HG03159 (cell line): ENCODE data around the gene UBQLN4.

Source experiments
- ATAC-seq: cut with Tn5 transposase; IDR thresholded peaks from one replicate; pipeline ENCODE4 v1.9.1; 2021; ENCODE audit warnings: mild to moderate bottlenecking, moderate library complexity; ENCODE audit not compliant: unreplicated experiment

The UBQLN4 gene

GRCh38 chr1:156053768-156054499 lies at the start of gene UBQLN4:
TSS of gene UBQLN4 (minus strand) at chr1:156053798. CDS start at chr1:156053701, 97 bp downstream.
- ATAC-seq: peak; percentile 37

DNA sequence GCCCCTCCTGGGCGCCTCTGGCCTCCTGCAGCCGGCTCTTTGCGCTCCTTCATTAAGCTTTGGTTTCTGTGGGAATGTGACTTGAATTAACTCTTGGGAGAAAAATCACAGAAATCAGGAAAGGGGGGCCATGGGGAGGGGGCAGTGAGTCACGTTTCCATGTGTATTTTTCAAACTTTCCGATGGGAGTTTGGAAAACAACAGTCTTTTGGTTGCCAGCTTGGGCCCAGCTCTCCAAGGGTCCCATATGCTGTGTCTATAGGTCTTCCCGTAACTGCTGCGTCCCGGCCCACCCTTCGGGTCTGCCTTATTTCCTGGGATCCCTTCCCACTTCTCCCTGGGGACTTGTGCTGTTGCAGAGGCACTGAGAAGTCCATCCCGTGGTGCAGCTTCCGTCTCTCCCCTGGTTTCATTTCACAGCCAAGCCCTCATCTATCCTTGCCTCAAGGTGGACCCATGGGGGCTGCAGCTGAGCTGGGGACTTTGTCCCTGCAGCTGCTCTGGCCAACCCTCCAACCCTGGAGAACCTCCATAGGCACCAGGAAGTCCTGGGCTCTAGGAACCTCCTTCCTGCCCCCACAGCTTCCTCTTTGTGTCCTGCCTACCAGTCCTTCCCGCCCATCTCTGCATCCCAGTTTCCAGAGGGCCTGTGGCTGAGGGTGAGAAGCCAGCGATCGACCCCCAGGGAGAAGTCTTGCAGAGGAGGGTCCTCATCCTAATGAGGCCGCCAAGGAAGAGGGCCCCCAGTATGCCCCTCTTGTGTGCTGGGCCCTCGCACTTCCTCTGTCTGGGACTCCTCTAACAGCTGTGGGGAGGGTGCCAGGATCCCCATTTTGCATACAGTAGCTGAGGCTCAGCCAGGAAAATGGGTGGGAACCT lies 49.3 kb upstream of the UBQLN4 start:
- ATAC-seq: no peak

GRCh38 chr1:156101880-156102279 lies 48.3 kb upstream of the UBQLN4 start:
- ATAC-seq: no peak

- ATAC-seq: no peak
These were observed 46.8 kb upstream of the UBQLN4 start for GRCh38 chr1:156100205-156100995.

DNA sequence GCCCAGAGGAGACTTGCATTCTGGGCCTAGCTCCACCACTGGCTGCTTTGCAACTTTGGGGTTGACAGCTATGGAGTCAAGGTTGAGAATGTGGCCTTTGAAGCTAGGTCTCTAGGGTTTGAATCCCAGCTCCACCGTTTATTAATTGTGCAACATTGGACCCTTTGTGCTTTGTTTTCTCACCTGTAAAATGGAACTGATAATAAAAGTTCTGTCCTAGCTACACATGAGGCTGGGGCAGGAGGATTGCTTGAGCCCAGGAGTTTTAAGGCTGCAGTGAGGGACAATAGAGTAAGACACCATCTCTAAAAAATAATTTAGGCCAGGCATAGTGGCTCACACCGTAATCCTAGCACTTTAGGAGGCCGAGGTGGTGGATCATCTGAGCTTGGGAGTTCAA lies 45.7 kb upstream of the UBQLN4 start:
- ATAC-seq: no peak

DNA sequence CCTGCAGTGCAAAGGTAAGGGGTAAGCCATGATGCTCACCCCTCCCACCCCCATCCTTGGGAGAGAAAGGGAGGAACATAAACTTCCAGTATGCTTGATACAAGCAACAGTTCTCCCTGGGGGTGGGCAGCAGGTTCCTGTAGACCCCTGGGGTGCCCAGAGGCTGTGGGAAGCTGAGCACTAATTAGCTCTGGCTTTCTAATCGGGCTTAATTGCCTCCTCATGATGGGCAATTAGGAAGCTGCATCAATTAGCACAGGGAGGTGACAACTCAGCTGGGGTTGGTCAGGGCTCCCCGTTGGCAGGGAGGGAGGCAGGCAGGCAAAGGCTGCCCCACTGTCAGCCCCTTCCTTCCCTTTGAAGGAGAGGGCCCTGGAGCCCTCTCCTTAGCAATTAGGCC lies 45.2 kb upstream of the UBQLN4 start:
- no peak for ATAC-seq

- ATAC-seq: no peak
These were observed 44.0 kb upstream of the UBQLN4 start for GRCh38 chr1:156097499-156098178.

GRCh38 chr1:156096640-156097391 lies 43.2 kb upstream of the UBQLN4 start:
- ATAC-seq: peak; percentile 57

- no peak for ATAC-seq
These were observed 42.4 kb upstream of the UBQLN4 start for GRCh38 chr1:156095906-156096508.

DNA sequence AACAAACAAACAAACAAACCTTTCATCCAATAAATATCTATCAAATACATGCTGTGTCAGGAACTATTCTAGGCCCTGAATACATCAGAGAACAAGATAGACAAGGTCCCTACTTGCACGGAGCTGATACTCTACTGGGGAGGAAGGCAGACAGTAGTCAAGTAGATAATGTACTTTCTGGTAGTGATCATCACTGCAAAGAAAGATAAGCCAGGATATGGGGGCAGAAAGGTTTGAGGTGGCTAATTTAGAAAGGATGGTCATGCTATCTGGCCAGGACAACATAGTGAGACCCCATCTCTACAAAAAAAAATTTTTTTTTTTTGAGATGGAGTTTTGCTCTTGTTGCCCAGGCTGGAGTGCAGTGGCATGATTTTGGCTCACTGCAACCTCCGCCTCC lies 38.0 kb upstream of the UBQLN4 start:
- ATAC-seq: no peak

DNA sequence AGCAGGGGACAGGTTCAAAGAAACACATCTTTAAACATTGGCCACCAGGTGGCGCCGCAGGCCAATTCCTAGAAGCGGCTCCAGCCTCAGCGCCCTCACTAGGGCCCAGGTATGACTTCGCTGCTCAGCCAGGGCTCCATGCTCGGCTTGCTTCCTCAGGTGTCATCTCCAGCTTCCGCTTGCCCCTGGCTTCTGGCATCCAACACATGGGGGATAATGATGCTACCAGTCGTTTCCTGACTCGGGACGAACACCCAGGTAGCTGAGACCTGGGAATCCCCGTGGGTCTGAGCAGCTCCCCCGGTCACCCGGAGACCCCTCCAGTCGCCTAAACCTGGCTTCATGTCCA lies 37.2 kb upstream of the UBQLN4 start:
- no peak for ATAC-seq

DNA sequence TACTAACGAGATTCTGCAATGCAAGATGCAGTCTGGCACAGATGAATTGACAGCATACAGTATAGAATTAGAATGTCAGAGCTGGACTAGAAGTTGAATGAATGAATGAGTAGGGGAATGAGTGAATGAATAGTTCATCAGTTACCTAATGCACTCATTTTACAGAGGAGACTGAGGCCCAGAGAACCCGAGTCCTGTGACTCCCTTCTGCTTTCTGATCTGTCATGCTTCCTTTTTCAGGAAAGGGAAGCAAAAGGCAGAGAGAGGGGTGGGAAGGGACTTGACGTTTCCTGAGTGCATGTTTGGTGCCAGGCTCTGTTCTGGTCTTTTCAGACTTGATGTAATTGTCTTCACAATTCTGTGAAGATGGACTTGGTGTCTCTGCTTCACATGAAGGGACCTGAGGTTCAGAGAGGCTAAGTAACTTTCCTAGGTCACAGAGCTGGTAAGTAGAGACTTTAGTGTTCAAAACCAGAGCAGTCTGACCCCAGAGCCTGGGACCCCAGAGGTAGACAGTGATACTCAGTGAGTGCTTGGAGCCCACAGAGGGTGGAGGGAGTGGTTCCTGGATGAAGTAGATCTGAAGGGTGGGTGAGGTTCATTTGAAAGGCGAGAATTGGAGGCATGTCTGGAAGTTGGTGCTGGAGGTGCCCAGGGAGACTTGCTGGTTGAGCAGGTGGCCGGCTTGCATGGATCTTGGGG lies 36.7 kb upstream of the UBQLN4 start:
- no peak for ATAC-seq

DNA sequence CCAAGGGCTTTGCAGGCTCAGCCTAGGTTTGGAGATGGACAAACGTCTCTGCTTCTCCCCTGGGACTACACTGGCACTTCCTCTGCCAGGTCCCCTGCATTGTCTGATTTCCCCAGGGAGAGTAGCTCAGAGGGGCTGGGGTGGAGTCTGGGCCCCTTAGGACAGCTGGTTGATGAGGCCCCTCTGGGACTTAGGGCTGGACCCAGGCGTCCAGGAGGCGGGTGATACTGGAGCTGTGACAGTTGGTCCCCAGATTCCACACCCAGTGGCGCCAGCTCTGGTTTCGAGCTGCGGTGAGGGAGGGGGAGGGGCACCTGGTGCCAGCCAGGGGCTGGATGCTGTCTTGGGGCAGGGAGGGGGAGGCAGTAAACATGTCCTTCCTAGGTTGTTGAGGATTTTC lies 36.1 kb upstream of the UBQLN4 start:
- no peak for ATAC-seq

- no peak for ATAC-seq
These were observed 32.7 kb upstream of the UBQLN4 start for GRCh38 chr1:156086256-156086662.

DNA sequence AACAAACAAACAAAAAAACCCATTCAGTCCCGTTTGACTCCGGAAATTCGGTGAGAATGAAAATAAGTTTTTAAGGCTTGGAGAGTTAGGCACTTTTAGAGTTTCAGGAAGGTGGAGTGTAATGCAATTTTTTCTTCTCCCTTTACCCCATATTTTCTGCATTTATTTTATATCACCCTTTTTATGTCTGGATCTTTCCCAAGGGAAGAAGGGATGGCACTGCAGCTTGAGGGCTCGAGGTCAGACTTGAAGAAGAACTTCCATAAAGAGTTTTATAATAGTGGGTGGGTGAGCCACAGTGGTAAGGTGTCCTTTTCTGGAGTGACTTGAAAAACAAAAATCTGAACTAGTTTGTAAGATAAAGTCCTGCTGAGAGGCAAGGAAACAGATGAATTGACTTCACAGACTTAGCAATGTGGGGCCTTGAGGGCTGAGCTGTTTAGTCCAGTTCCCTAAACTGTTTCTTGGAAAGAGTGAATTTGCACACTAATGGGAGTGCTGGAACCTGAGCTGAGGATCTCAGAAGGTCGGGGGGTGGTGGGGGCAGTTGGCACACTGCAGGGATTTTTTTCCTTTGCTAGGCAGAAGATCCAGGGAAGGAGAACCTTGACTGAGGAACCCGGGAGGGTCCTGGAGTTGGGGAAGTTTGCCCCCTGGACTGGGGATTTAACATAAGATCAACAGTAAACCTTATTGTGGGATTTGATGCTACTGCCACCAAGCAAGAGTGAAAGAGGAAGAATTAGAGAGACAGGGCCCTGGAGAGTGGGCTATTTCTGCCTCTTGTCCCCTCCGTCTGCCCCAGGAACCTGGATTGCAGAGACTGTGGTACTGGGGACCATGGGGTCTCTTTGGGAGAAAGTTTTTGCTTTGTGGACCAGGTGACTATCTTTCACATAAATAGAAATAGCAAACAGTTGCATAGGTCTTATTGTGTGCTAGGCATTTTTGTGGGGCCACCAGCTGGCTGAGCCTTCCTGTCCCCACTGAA lies 30.5 kb upstream of the UBQLN4 start:
- ATAC-seq: no peak

GRCh38 chr1:156082309-156083091 lies 28.9 kb upstream of the UBQLN4 start, which contains the start of gene MEX3A:
TSS of gene MEX3A (minus strand) at chr1:156082465. CDS start at chr1:156081998, 467 bp downstream.
- ATAC-seq: peak; percentile 49

DNA sequence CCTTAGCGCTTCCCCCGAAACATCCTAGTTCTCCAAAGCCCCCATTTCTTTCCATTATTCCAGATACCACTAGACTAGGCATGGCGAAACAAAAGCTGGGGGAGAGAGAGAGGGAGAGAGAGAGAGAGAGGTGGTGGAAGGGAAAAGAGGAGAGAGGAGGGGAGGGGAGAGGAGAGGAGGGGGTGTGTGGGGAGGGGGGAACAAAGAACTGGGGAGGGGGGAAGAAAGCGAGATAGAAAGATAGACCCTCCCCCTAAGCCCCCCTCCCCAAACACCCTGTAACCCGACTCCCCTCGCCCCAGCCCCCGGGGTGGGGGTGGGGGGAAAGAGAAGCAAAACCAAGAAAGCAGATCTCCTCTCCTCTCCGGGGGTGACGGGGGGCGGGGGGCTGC lies 28.3 kb upstream of the UBQLN4 start:
- ATAC-seq: no peak
